OCI-LY7 (cell line): Measurements from ENCODE around the gene VIT. TPM values are rescaled to one million over a fixed set of nuclear protein-coding genes. Genes with fewer than 3 reads are reported as not detected.

ENCODE experiments used
- BruUV-seq: library from RNA; stranded (reverse); fragments of 400-500 nt; replicated peaks from 2 replicates; lab custom pipeline; 2021; lab: Mats Ljungman, UMichigan
- CTCF ChIA-PET: fragments of 300-600 bp; sonication (Branson Sonifier 250); formaldehyde crosslinking; loops from one replicate; lab custom pipeline; 2022; ENCODE audit warnings: antibody characterized with exemption; ENCODE audit not compliant: unreplicated experiment; lab: Charles Lee
- POLR2A ChIA-PET: fragments of 300-600 bp; sonication (Branson Sonifier 250); formaldehyde crosslinking; loops from one replicate; lab custom pipeline; 2022; ENCODE audit warnings: antibody characterized with exemption; lab: Charles Lee
- DNase-seq: peaks from one replicate; pipeline ENCODE4 v3.0.0-alpha.2; 2015; ENCODE audit warnings: low spot score
- H2AFZ ChIP-seq: fragments of 200-600 bp; sonication (generic), shearing (Covaris generic); 2 replicates; pipeline ENCODE4 v1.6.1; 2014; ENCODE audit warnings: mild to moderate bottlenecking, antibody characterized with exemption, low read length, moderate library complexity
- H3K27ac ChIP-seq: fragments of 200-600 bp; sonication (generic); 2 replicates; pipeline ENCODE4 v1.5.1; 2014; ENCODE audit warnings: mixed run types, low read depth, mild to moderate bottlenecking, moderate library complexity, low read length, inconsistent platforms; ENCODE audit not compliant: poor library complexity, severe bottlenecking
- H3K36me3 ChIP-seq: fragments of 200-600 bp; sonication (generic); 2 replicates; pipeline ENCODE4 v1.6.1; 2014; ENCODE audit warnings: mild to moderate bottlenecking, antibody characterized with exemption, low read length, moderate library complexity, mixed read lengths; ENCODE audit not compliant: insufficient read depth
- H3K4me1 ChIP-seq: fragments of 200-600 bp; sonication (generic); 2 replicates; pipeline ENCODE4 v1.5.1; 2014; ENCODE audit warnings: mild to moderate bottlenecking, low read length; ENCODE audit not compliant: insufficient read depth, poor library complexity, severe bottlenecking
- H3K4me2 ChIP-seq: fragments of 200-600 bp; sonication (generic); 2 replicates; pipeline ENCODE4 v1.6.1; 2014; ENCODE audit warnings: mild to moderate bottlenecking, low read length
- H3K4me3 ChIP-seq: fragments of 200-600 bp; sonication (generic); 2 replicates; pipeline ENCODE4 v1.5.1; 2014; ENCODE audit warnings: mild to moderate bottlenecking, low read depth, low read length; ENCODE audit not compliant: poor library complexity, severe bottlenecking
- H3K79me2 ChIP-seq: fragments of 200-600 bp; sonication (generic); 2 replicates; pipeline ENCODE4 v1.6.1; 2016; ENCODE audit warnings: low read depth, mild to moderate bottlenecking, low read length, moderate library complexity, mixed read lengths; ENCODE audit not compliant: insufficient read depth
- H3K9me2 ChIP-seq: fragments of 200-600 bp; sonication (generic); 2 replicates; pipeline ENCODE4 v1.6.1; 2016; ENCODE audit warnings: mild to moderate bottlenecking, low read length, mixed read lengths; ENCODE audit not compliant: insufficient read depth
- H3K9me3 ChIP-seq: fragments of 200-600 bp; sonication (generic); 2 replicates; pipeline ENCODE4 v1.6.1; 2014; ENCODE audit warnings: mild to moderate bottlenecking, mixed run types, low read length, mixed read lengths
- H4K20me1 ChIP-seq: fragments of 200-600 bp; sonication (generic); 2 replicates; pipeline ENCODE4 v1.6.1; 2014; ENCODE audit warnings: mild to moderate bottlenecking, antibody characterized with exemption, low read length, moderate library complexity, mixed read lengths; ENCODE audit not compliant: insufficient read depth
- EZH2phosphoT487 ChIP-seq: fragments of 200-600 bp; sonication (generic); IDR thresholded peaks from 2 replicates; pipeline ENCODE4 v1.6.1; 2018; ENCODE audit warnings: low read depth, borderline replicate concordance, mild to moderate bottlenecking, mixed run types, antibody characterized with exemption, low read length, moderate library complexity, mixed read lengths
- intact Hi-C: fragments of 100-400 bp; cut with micrococcal nuclease; formaldehyde crosslinking; loops from one replicate; pipeline ENCODE4 v1.10.0; 2022; ENCODE audit not compliant: unreplicated experiment
- total RNA-seq, 2 experiments: library from RNA; depleted of rRNA in 1 of 2; stranded (reverse); fragments of >200 nt in 1 of 2; shearing (Covaris generic) in 1 of 2; gene quantifications; 2 replicates each; pipeline ENCODE4 v1.2.3, GENCODE V29; 2014 to 2022
- TF ChIP-seq, protein P1 (sequence below): fragments of 200-600 bp; sonication (generic); conservative IDR thresholded peaks from 2 replicates; pipeline ENCODE4 v1.5.1; 2014; ENCODE audit warnings: mild to moderate bottlenecking, antibody characterized with exemption, low read length, moderate library complexity, mixed read lengths

Gene VIT
- total RNA-seq, 2 experiments from 2014 or later: not detected

DNA sequence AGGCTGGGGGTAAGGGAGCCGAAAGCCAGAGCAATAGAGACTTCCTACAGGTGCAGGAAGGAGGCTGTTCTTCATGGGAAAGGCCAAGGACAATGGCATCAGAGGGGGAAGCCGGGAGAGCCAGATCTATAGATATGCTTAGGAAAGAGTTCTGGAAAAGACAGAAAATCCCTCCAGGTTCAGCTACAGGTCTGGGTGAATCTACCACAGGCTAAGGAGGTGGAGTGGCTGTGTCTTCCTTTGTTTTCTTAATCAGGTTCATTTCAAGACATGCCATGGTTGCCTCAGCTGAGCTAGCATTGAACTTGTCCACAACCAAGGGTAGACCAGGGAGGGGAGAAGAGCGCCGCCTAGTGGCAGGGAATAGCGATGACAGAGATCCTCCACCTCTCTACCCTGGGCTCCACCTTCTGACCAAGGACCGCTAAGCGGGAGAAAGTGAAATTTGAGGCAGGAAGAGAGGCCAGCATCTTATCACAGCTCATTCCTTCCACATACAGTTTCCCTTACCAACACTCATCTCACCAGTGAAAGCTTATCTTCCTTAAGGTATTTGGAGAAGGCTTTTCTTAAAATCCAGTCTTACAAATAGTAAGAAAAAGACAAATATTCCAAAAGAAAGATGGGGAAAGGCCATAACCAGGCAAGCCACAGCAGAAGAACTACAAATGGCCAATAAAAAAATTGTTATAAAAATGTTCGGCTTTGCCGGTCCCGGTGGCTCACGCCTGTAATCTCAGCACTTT, 74.2 kb downstream of the VIT start:
- POLR2A ChIA-PET: interaction anchor here (0.5 to 0.8 kb wide), 2 partner anchors 22 to 186 kb away, joined by 3 to 4 read pairs; no protein-coding TSS in a partner anchor
- CTCF ChIA-PET: interaction anchor here (1.0 kb wide), 1 partner anchor 21 kb away, joined by 3 read pairs; no protein-coding TSS in a partner anchor

DNA sequence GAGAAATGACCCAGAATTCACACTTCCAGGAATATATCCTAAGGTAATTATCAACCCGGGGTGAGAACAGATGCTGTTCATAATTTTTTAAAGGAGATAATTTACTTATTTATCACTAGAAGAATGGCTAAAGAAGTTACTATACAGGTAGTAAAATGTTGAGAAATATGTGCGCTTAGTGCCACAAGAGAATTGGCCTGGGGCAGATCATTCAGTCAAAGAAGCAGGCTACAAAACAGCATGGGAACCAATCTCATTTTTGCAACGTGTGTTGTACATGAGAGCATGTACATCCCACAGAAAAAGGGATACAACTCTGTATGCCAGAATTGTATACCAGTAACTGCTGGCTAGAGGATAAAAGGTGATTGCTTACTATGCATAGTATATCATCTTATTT, 75.2 kb downstream of the VIT start:
- CTCF ChIA-PET: no interaction called here
- intact Hi-C loops: no loop called here

More for the DNA sequence above, 74.2 kb downstream of the VIT start:
- H3K36me3 ChIP-seq: no peaks in the 10 kb centered on the region
- TF ChIP-seq, protein P1, sequence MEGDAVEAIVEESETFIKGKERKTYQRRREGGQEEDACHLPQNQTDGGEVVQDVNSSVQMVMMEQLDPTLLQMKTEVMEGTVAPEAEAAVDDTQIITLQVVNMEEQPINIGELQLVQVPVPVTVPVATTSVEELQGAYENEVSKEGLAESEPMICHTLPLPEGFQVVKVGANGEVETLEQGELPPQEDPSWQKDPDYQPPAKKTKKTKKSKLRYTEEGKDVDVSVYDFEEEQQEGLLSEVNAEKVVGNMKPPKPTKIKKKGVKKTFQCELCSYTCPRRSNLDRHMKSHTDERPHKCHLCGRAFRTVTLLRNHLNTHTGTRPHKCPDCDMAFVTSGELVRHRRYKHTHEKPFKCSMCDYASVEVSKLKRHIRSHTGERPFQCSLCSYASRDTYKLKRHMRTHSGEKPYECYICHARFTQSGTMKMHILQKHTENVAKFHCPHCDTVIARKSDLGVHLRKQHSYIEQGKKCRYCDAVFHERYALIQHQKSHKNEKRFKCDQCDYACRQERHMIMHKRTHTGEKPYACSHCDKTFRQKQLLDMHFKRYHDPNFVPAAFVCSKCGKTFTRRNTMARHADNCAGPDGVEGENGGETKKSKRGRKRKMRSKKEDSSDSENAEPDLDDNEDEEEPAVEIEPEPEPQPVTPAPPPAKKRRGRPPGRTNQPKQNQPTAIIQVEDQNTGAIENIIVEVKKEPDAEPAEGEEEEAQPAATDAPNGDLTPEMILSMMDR: peak; percentile 83
- no peak for TF ChIP-seq EZH2phosphoT487
- no peak overlapping the region for H3K4me2 ChIP-seq
- H2AFZ ChIP-seq: no peak overlapping the region
- no peaks in the 10 kb centered on the region for H3K9me2 ChIP-seq
- intact Hi-C loops: no loop called here
- no peaks in the 10 kb centered on the region for H3K79me2 ChIP-seq
- peak; percentile 45 for DNase-seq
- no peak overlapping the region for H3K27ac ChIP-seq
- H3K9me3 ChIP-seq: no peaks in the 10 kb centered on the region
- no peak overlapping the region for H3K4me3 ChIP-seq
- no peaks in the 10 kb centered on the region for H4K20me1 ChIP-seq
- no peaks in the 10 kb centered on the region for H3K4me1 ChIP-seq
- BruUV-seq: no TSS peak

More for the DNA sequence above, 75.2 kb downstream of the VIT start:
- BruUV-seq: no TSS peak
- no peaks in the 10 kb centered on the region for H3K36me3 ChIP-seq
- no peak overlapping the region for H3K27ac ChIP-seq
- no peak overlapping the region for H3K4me2 ChIP-seq
- no peaks in the 10 kb centered on the region for H4K20me1 ChIP-seq
- H3K9me2 ChIP-seq: no peaks in the 10 kb centered on the region
- TF ChIP-seq EZH2phosphoT487: no peak
- TF ChIP-seq, protein P1: no peak
- H3K4me3 ChIP-seq: no peak overlapping the region
- H3K9me3 ChIP-seq: no peaks in the 10 kb centered on the region
- no peaks in the 10 kb centered on the region for H3K79me2 ChIP-seq
- DNase-seq: no peak
- POLR2A ChIA-PET: interaction anchor here (0.6 kb wide), 1 partner anchor 231 kb away, joined by 4 read pairs; no protein-coding TSS in a partner anchor
- no peak overlapping the region for H2AFZ ChIP-seq
- H3K4me1 ChIP-seq: no peaks in the 10 kb centered on the region
